ENCODE results near the gene AP1G1. TPM values are rescaled to one million over a fixed set of nuclear protein-coding genes. Genes with fewer than 3 reads are reported as not detected.

The AP1G1 gene
- total RNA-seq, 1 experiment from 2014 or later = 139 TPM

GRCh38 chr16:71777329-71777728 is 31.3 kb downstream of the AP1G1 start:
- Histone ChIP-seq H3K36me3 (ENCODE audit: control insufficient read depth, insufficient read depth, low read length) (peaks cover 4% of the 10 kb centered on the region), H3K4me3 (ENCODE audit: low read depth, low read length) (no peak overlapping the region), H3K27me3 (replicated peaks; ENCODE audit: control insufficient read depth, insufficient read depth, low read length) (no peaks in the 10 kb centered on the region), H3K9me3 (no peaks in the 10 kb centered on the region), H3K4me1 (peaks cover 16% of the 10 kb centered on the region)
- ChIA-PET POLR2A (interaction anchor here (2.0 kb wide), 1 partner anchor 32 kb away, joined by 4 read pairs; the partner anchor contains the start of gene AP1G1), CTCF (no interaction called here)
- TF ChIP-seq CTCF (IDR thresholded peaks at IDR 0.05; ENCODE audit: insufficient read depth in 1 of 2, low read depth in 1 of 2, low read length in 1 of 2, severe bottlenecking in 1 of 2, unreplicated experiment in 1 of 2) = no peak
- Mint-ChIP-seq H3K9me3 (ENCODE audit: unreplicated experiment) (no peaks in the 10 kb centered on the region), H3K4me3 (ENCODE audit: unreplicated experiment) (no peak overlapping the region), H3K27me3 (ENCODE audit: insufficient read depth, unreplicated experiment) (no peaks in the 10 kb centered on the region), H3K36me3 (ENCODE audit: insufficient read depth, unreplicated experiment) (peaks cover 75% of the 10 kb centered on the region), H3K4me1 (ENCODE audit: low read depth, unreplicated experiment) (peaks cover 10% of the 10 kb centered on the region), H3K27ac (ENCODE audit: unreplicated experiment) (no peak overlapping the region)
- intact Hi-C loops (cut with micrococcal nuclease; ENCODE audit: unreplicated experiment) = no loop called here
- DNase-seq = no peak
- no TSS peak for BruUV-seq (replicated peaks)

- intact Hi-C loops (cut with micrococcal nuclease; ENCODE audit: unreplicated experiment) = no loop called here
- no peak for TF ChIP-seq CTCF (IDR thresholded peaks at IDR 0.05; ENCODE audit: insufficient read depth in 1 of 2, low read depth in 1 of 2, low read length in 1 of 2, severe bottlenecking in 1 of 2, unreplicated experiment in 1 of 2)
- no peak for DNase-seq
- Mint-ChIP-seq H3K9me3 (ENCODE audit: unreplicated experiment) (no peaks in the 10 kb centered on the region), H3K27ac (ENCODE audit: unreplicated experiment) (no peak overlapping the region), H3K36me3 (ENCODE audit: insufficient read depth, unreplicated experiment) (peaks cover 77% of the 10 kb centered on the region), H3K4me1 (ENCODE audit: low read depth, unreplicated experiment) (peaks cover under 1% of the 10 kb centered on the region), H3K4me3 (ENCODE audit: unreplicated experiment) (no peak overlapping the region), H3K27me3 (ENCODE audit: insufficient read depth, unreplicated experiment) (no peaks in the 10 kb centered on the region)
- no peak overlapping the region for H3K4me3 ChIP-seq (ENCODE audit: low read depth, low read length)
- BruUV-seq (replicated peaks) = no TSS peak
- POLR2A ChIA-PET = no interaction called here
- H3K27me3 ChIP-seq (replicated peaks; ENCODE audit: control insufficient read depth, insufficient read depth, low read length) = no peaks in the 10 kb centered on the region
- peaks cover 4% of the 10 kb centered on the region for H3K36me3 ChIP-seq (ENCODE audit: control insufficient read depth, insufficient read depth, low read length)
- H3K9me3 ChIP-seq = no peaks in the 10 kb centered on the region
- H3K4me1 ChIP-seq = peaks cover 6% of the 10 kb centered on the region
- CTCF ChIA-PET = interaction anchor here (0.7 kb wide), 1 partner anchor 186 kb away, joined by 3 read pairs; no protein-coding TSS in a partner anchor
Observed at GRCh38 chr16:71775949-71776348, 32.7 kb downstream of the AP1G1 start.

- no peak for DNase-seq
- Mint-ChIP-seq H3K9me3 (ENCODE audit: unreplicated experiment) (no peaks in the 10 kb centered on the region), H3K4me1 (ENCODE audit: low read depth, unreplicated experiment) (no peaks in the 10 kb centered on the region), H3K27me3 (ENCODE audit: insufficient read depth, unreplicated experiment) (no peaks in the 10 kb centered on the region), H3K27ac (ENCODE audit: unreplicated experiment) (no peak overlapping the region), H3K4me3 (ENCODE audit: unreplicated experiment) (no peak overlapping the region), H3K36me3 (ENCODE audit: insufficient read depth, unreplicated experiment) (peaks cover 81% of the 10 kb centered on the region)
- intact Hi-C loops (cut with micrococcal nuclease; ENCODE audit: unreplicated experiment) = no loop called here
- Histone ChIP-seq H3K4me3 (ENCODE audit: low read depth, low read length) (no peak overlapping the region), H3K4me1 (peaks cover 6% of the 10 kb centered on the region; the same call in 1 of the 2 replicates), H3K27me3 (replicated peaks; ENCODE audit: control insufficient read depth, insufficient read depth, low read length) (no peaks in the 10 kb centered on the region), H3K9me3 (no peaks in the 10 kb centered on the region), H3K36me3 (ENCODE audit: control insufficient read depth, insufficient read depth, low read length) (peaks cover 3% of the 10 kb centered on the region)
- CTCF ChIA-PET = no interaction called here
- BruUV-seq (replicated peaks) = no TSS peak
- no peak for TF ChIP-seq CTCF (IDR thresholded peaks at IDR 0.05; ENCODE audit: insufficient read depth in 1 of 2, low read depth in 1 of 2, low read length in 1 of 2, severe bottlenecking in 1 of 2, unreplicated experiment in 1 of 2)
- POLR2A ChIA-PET = no interaction called here
Observed at GRCh38 chr16:71771571-71771970, 37.1 kb downstream of the AP1G1 start.

Data from Caco-2 (cell line).